A673 (cell line): ENCODE results near the gene F2R. TPM values are rescaled to one million over a fixed set of nuclear protein-coding genes. Genes with fewer than 3 reads are reported as not detected.

ENCODE experiments used
- BruUV-seq: library from RNA; stranded (reverse); fragments of 400-500 nt; replicated peaks from 2 replicates; lab custom pipeline; 2021; lab: Mats Ljungman, UMichigan
- CTCF ChIA-PET: fragments of 300-600 bp; sonication (Branson Sonifier 250); formaldehyde crosslinking; loops from one replicate; lab custom pipeline; 2022; ENCODE audit warnings: antibody characterized with exemption; lab: Charles Lee
- POLR2A ChIA-PET: fragments of 300-600 bp; sonication (Branson Sonifier 250); formaldehyde crosslinking; loops from one replicate; lab custom pipeline; 2022; ENCODE audit warnings: antibody characterized with exemption; ENCODE audit not compliant: low non-redundant PET; lab: Charles Lee
- DNase-seq: peaks from one replicate; pipeline ENCODE4 v3.0.0-alpha.2; 2015; ENCODE audit warnings: low spot score
- H3K27ac ChIP-seq: fragments of 200-600 bp; sonication (generic); 2 replicates; pipeline ENCODE4 v1.5.1; 2016; ENCODE audit warnings: mixed run types, low read depth, mild to moderate bottlenecking, mixed read lengths, antibody characterized with exemption, low read length; ENCODE audit not compliant: poor library complexity, severe bottlenecking
- H3K27me3 ChIP-seq: fragments of 200-600 bp; sonication (generic); replicated peaks from 2 replicates; pipeline ENCODE4 v1.6.1; 2017; ENCODE audit warnings: mixed run types, low read depth, mild to moderate bottlenecking, mixed read lengths, antibody characterized with exemption, low read length; ENCODE audit not compliant: insufficient read depth, poor library complexity
- H3K36me3 ChIP-seq: fragments of 200-600 bp; sonication (generic); 2 replicates; pipeline ENCODE4 v1.6.1; 2016; ENCODE audit warnings: mixed run types, mild to moderate bottlenecking, mixed read lengths, antibody characterized with exemption, low read length; ENCODE audit not compliant: insufficient read depth, poor library complexity, severe bottlenecking
- H3K4me1 ChIP-seq: fragments of 200-600 bp; sonication (generic); 2 replicates; pipeline ENCODE4 v1.6.1; 2017; ENCODE audit warnings: mixed run types, mild to moderate bottlenecking, mixed read lengths, antibody characterized with exemption, low read length; ENCODE audit not compliant: insufficient read depth, poor library complexity, severe bottlenecking
- H3K4me3 ChIP-seq: fragments of 200-600 bp; sonication (generic); 2 replicates; pipeline ENCODE4 v1.5.1; 2016; ENCODE audit warnings: low read depth, mixed run types, mild to moderate bottlenecking, mixed read lengths, low read length; ENCODE audit not compliant: poor library complexity, severe bottlenecking
- H3K9me3 ChIP-seq: fragments of 200-600 bp; sonication (generic); 2 replicates; pipeline ENCODE4 v1.6.1; 2016; ENCODE audit warnings: mixed run types, low read depth, mild to moderate bottlenecking, mixed read lengths, antibody characterized with exemption, low read length; ENCODE audit not compliant: poor library complexity, severe bottlenecking
- CTCF ChIP-seq: fragments of 300-800, 200-600 bp; sonication (generic); conservative IDR thresholded peaks from 2 replicates; pipeline ENCODE4 v1.5.1; 2017; ENCODE audit warnings: low read depth, mild to moderate bottlenecking, antibody characterized with exemption, low read length, moderate library complexity, mixed read lengths
- EZH2 ChIP-seq: fragments of 200-600 bp; sonication (generic); IDR thresholded peaks from 2 replicates; pipeline ENCODE4 v1.6.1; 2017; ENCODE audit warnings: borderline replicate concordance, low read depth, mild to moderate bottlenecking, mixed read lengths, antibody characterized with exemption, low read length; ENCODE audit not compliant: poor library complexity, severe bottlenecking
- intact Hi-C: fragments of 100-400 bp; cut with micrococcal nuclease; formaldehyde crosslinking; loops from one replicate; pipeline ENCODE4 v1.10.0; 2022; ENCODE audit not compliant: unreplicated experiment
- total RNA-seq: library from RNA; stranded (reverse); gene quantifications from 2 replicates; pipeline ENCODE4 v1.2.3, GENCODE V29; 2021

F2R gene
- total RNA-seq, 1 experiment from 2014 or later: 83.3 TPM

GRCh38 chr5:76670508-76670907 lies 45.4 kb upstream of the F2R start:
- Histone ChIP-seq H3K4me1 (no peaks in the 10 kb centered on the region), H3K27ac (no peak overlapping the region), H3K36me3 (no peaks in the 10 kb centered on the region), H3K4me3 (no peak overlapping the region), H3K9me3 (no peaks in the 10 kb centered on the region), H3K27me3 (no peaks in the 10 kb centered on the region)
- POLR2A ChIA-PET: no interaction called here
- no TSS peak for BruUV-seq
- no peak for TF ChIP-seq CTCF
- TF ChIP-seq EZH2: no peak
- DNase-seq: no peak
- intact Hi-C loops: no loop called here
- CTCF ChIA-PET: no interaction called here

GRCh38 chr5:76672242-76672641 lies 43.7 kb upstream of the F2R start:
- no peak overlapping the region for H3K27ac ChIP-seq
- H3K4me3 ChIP-seq: no peak overlapping the region
- DNase-seq: no peak
- H3K4me1 ChIP-seq: no peaks in the 10 kb centered on the region
- H3K36me3 ChIP-seq: no peaks in the 10 kb centered on the region
- no peaks in the 10 kb centered on the region for H3K27me3 ChIP-seq
- CTCF ChIA-PET: no interaction called here
- H3K9me3 ChIP-seq: no peaks in the 10 kb centered on the region
- POLR2A ChIA-PET: no interaction called here
- BruUV-seq: no TSS peak
- intact Hi-C loops: no loop called here
- TF ChIP-seq CTCF (no peak), EZH2 (no peak)

GRCh38 chr5:76673125-76673524 lies 42.8 kb upstream of the F2R start:
- TF ChIP-seq CTCF (no peak), EZH2 (no peak)
- no peak for DNase-seq
- ChIA-PET CTCF (no interaction called here), POLR2A (no interaction called here)
- no TSS peak for BruUV-seq
- H3K27me3 ChIP-seq: no peaks in the 10 kb centered on the region
- H3K9me3 ChIP-seq: no peaks in the 10 kb centered on the region
- intact Hi-C loops: no loop called here
- no peaks in the 10 kb centered on the region for H3K4me1 ChIP-seq
- no peak overlapping the region for H3K4me3 ChIP-seq
- H3K27ac ChIP-seq: no peak overlapping the region
- no peaks in the 10 kb centered on the region for H3K36me3 ChIP-seq
